HepG2 (cell line): ENCODE measurements around the gene UBQLN1. TPM values are rescaled to one million over a fixed set of nuclear protein-coding genes. Genes with fewer than 3 reads are reported as not detected.
A peak's percentile ranks its signal among the peaks of the same experiment; 100 is the strongest.

Experiments used
- E2F2 ChIP-seq: sonication (generic); formaldehyde crosslinking; IDR thresholded peaks from 2 replicates; pipeline ENCODE4 v1.4.0; 2020; ENCODE audit warnings: missing genetic modification reagents, borderline replicate concordance
- FOXP1 ChIP-seq, 2 experiments: fragments of 450-650 bp in 1 of 2; IDR thresholded peaks; 2 replicates each; pipeline ENCODE4 v1.6.1; 2017 to 2018; ENCODE audit warnings: antibody characterized with exemption in 1 of 2
- HES4 ChIP-seq: sonication (generic); formaldehyde crosslinking; IDR thresholded peaks from 2 replicates; pipeline ENCODE4 v1.9.0; 2021; ENCODE audit warnings: mild to moderate bottlenecking, missing genetic modification reagents, borderline replicate concordance
- HHEX ChIP-seq: IDR thresholded peaks from 2 replicates; pipeline ENCODE4 v1.6.1; 2016; ENCODE audit warnings: control low read depth
- HNRNPH1 ChIP-seq: fragments of 200-400 bp; formaldehyde crosslinking; optimal IDR thresholded peaks from 2 replicates; pipeline ENCODE3; 2017; ENCODE audit warnings: mild to moderate bottlenecking, low read depth, low read length
- HOXA7 ChIP-seq: sonication (generic); formaldehyde crosslinking; IDR thresholded peaks from 2 replicates; pipeline ENCODE4 v1.8.1; 2022; ENCODE audit warnings: mild to moderate bottlenecking, missing genetic modification reagents, moderate library complexity
- IKZF1 ChIP-seq: fragments of 450-650 bp; IDR thresholded peaks from 2 replicates; pipeline ENCODE4 v1.7.1; 2016
- JARID2 ChIP-seq: sonication (generic); formaldehyde crosslinking; IDR thresholded peaks from 2 replicates; pipeline ENCODE4 v1.8.1; 2023; ENCODE audit warnings: missing genetic modification reagents, inconsistent platforms; ENCODE audit not compliant: insufficient replicate concordance
- KLF6 ChIP-seq: IDR thresholded peaks from 2 replicates; pipeline ENCODE4 v1.8.0; 2016; ENCODE audit warnings: missing biosample characterization, missing genetic modification reagents
- MAF1 ChIP-seq: sonication (generic); formaldehyde crosslinking; IDR thresholded peaks from 2 replicates; pipeline ENCODE4 v1.5.0; 2020; ENCODE audit warnings: missing genetic modification reagents, borderline replicate concordance
- MAFF ChIP-seq: IDR thresholded peaks from 2 replicates; pipeline ENCODE4 v1.6.1; 2011; ENCODE audit warnings: low read depth, low read length, improper control_type of control experiment
- MAFK ChIP-seq, 2 experiments: IDR thresholded peaks in 1 of 2; conservative IDR thresholded peaks in 1 of 2; 2 replicates each; pipeline ENCODE4 v1.6.1; 2011; ENCODE audit warnings: improper control_type of control experiment in 2 of 2, low read length in 2 of 2
- SALL2 ChIP-seq: sonication (generic); formaldehyde crosslinking; IDR thresholded peaks from 2 replicates; pipeline ENCODE4 v1.8.1; 2023; ENCODE audit warnings: mild to moderate bottlenecking, missing genetic modification reagents, inconsistent platforms
- SIX1 ChIP-seq: sonication (generic); formaldehyde crosslinking; IDR thresholded peaks from 2 replicates; pipeline ENCODE4 v1.4.0; 2020; ENCODE audit warnings: missing genetic modification reagents, borderline replicate concordance
- ZNF17 ChIP-seq: sonication (generic); formaldehyde crosslinking; IDR thresholded peaks from 2 replicates; pipeline ENCODE4 v1.5.0; 2020; ENCODE audit warnings: mild to moderate bottlenecking, missing genetic modification reagents
- ZNF180 ChIP-seq: sonication (generic); formaldehyde crosslinking; IDR thresholded peaks from 2 replicates; pipeline ENCODE4 v1.4.0; 2020; ENCODE audit warnings: low read depth, missing genetic modification reagents, borderline replicate concordance
- ZNF253 ChIP-seq: sonication (generic); formaldehyde crosslinking; IDR thresholded peaks from 2 replicates; pipeline ENCODE4 v1.8.0; 2022; ENCODE audit warnings: mild to moderate bottlenecking, missing genetic modification reagents, borderline replicate concordance
- ZNF276 ChIP-seq: sonication (generic); formaldehyde crosslinking; IDR thresholded peaks from 2 replicates; pipeline ENCODE4 v1.4.0; 2020; ENCODE audit warnings: mild to moderate bottlenecking, low read depth, missing genetic modification reagents
- ZNF431 ChIP-seq: sonication (generic); formaldehyde crosslinking; IDR thresholded peaks from 2 replicates; pipeline ENCODE4 v1.9.0; 2022; ENCODE audit warnings: missing genetic modification reagents, low read depth, mild to moderate bottlenecking, borderline replicate concordance
- ZNF792 ChIP-seq: IDR thresholded peaks from 2 replicates; pipeline ENCODE4 v1.6.1; 2016
- polyA plus RNA-seq, 8 experiments: library from polyadenylated mRNA; depleted of rRNA in 3 of 8; stranded (reverse) in 7 of 8; unstranded in 1 of 8; fragments of >200 nt; fragmentation: Illumina TruSeq in 4 of 8; extraction: Trizol in 4 of 8; gene quantifications; 2 replicates each; pipeline versions ENCODE4 v1.2.1 to v1.2.3, GENCODE V29; 2011 to 2016; ENCODE audit warnings: low read depth in 4 of 8, missing spikeins in 1 of 8, mixed read lengths in 1 of 8; ENCODE audit not compliant: insufficient read depth in 1 of 8
- total RNA-seq, 5 experiments: library from RNA; depleted of rRNA; stranded (reverse); fragments of >200 nt; fragmentation: Illumina TruSeq; extraction: Trizol; gene quantifications; 2 replicates each; pipeline ENCODE4 v1.2.3, GENCODE V29; 2016; ENCODE audit warnings: low read depth in 1 of 5
- TF ChIP-seq, protein P1 (sequence below): sonication (generic); formaldehyde crosslinking; IDR thresholded peaks from 2 replicates; pipeline ENCODE4 v1.5.0; 2020; ENCODE audit warnings: missing genetic modification reagents
- TF ChIP-seq, protein P2 (sequence below): sonication (generic); formaldehyde crosslinking; IDR thresholded peaks from 2 replicates; pipeline ENCODE4 v1.8.0; 2022; ENCODE audit warnings: low read depth, missing genetic modification reagents
- TF ChIP-seq, protein P3 (sequence below): sonication (generic); formaldehyde crosslinking; IDR thresholded peaks from 2 replicates; pipeline ENCODE4 v1.4.0; 2020; ENCODE audit warnings: missing genetic modification reagents
- TF ChIP-seq, protein P4 (sequence below): sonication (generic); formaldehyde crosslinking; IDR thresholded peaks from 2 replicates; pipeline ENCODE4 v1.4.0; 2020; ENCODE audit warnings: missing genetic modification reagents, low read depth, mild to moderate bottlenecking, borderline replicate concordance

Gene UBQLN1
- total and polyA plus RNA-seq, 2 of the 13 experiments (the other 11 are each of a cell fraction or from before 2014, with no cell fraction given): 78.1 to 83.8 TPM

- TF ChIP-seq E2F2 (CRISPR knock-in tag) (peak; percentile 48; the same call in 1 of the 2 replicates), MAF1 (CRISPR knock-in tag) (no peak), SALL2 (CRISPR knock-in tag) (peak; percentile 66; the same call in 1 of the 2 replicates), HHEX (CRISPR knock-in tag) (no peak), ZNF253 (CRISPR knock-in tag) (no peak), FOXP1 (IDR thresholded peaks at IDR 0.05) (no peak), FOXP1 (CRISPR knock-in tag; IDR thresholded peaks at IDR 0.05) (no peak), MAFK (conservative IDR thresholded peaks at IDR 0.05 in 1 of 2, IDR thresholded peaks at IDR 0.05 in 1 of 2; ENCODE audit: low read length in 2 of 2) (no peak), HNRNPH1 (no peak), ZNF17 (CRISPR knock-in tag) (no peak), SIX1 (no peak), HOXA7 (no peak), IKZF1 (no peak), HES4 (CRISPR knock-in tag) (no peak), ZNF276 (no peak), MAFF (no peak), ZNF431 (CRISPR knock-in tag) (0 out of 2 replicates have a peak, but pooled peaks have one; percentile 6), ZNF180 (no peak), JARID2 (no peak), ZNF792 (CRISPR knock-in tag) (no peak), KLF6 (CRISPR knock-in tag) (peak; percentile 79; the same call in 1 of the 2 replicates)
- TF ChIP-seq, protein P1, sequence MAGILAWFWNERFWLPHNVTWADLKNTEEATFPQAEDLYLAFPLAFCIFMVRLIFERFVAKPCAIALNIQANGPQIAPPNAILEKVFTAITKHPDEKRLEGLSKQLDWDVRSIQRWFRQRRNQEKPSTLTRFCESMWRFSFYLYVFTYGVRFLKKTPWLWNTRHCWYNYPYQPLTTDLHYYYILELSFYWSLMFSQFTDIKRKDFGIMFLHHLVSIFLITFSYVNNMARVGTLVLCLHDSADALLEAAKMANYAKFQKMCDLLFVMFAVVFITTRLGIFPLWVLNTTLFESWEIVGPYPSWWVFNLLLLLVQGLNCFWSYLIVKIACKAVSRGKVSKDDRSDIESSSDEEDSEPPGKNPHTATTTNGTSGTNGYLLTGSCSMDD (CRISPR knock-in tag): no peak
- TF ChIP-seq, protein P2, sequence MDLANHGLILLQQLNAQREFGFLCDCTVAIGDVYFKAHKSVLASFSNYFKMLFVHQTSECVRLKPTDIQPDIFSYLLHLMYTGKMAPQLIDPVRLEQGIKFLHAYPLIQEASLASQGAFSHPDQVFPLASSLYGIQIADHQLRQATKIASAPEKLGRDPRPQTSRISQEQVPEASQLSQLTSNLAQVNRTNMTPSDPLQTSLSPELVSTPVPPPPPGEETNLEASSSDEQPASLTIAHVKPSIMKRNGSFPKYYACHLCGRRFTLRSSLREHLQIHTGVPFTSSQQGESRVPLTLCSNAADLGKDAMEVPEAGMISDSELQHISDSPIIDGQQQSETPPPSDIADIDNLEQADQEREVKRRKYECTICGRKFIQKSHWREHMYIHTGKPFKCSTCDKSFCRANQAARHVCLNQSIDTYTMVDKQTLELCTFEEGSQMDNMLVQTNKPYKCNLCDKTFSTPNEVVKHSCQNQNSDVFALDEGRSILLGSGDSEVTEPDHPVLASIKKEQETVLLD (CRISPR knock-in tag): peak; percentile 63; the same call in 1 of the 2 replicates
- TF ChIP-seq, protein P3, sequence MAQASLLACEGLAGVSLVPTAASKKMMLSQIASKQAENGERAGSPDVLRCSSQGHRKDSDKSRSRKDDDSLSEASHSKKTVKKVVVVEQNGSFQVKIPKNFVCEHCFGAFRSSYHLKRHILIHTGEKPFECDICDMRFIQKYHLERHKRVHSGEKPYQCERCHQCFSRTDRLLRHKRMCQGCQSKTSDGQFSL (CRISPR knock-in tag): no peak
- TF ChIP-seq, protein P4, sequence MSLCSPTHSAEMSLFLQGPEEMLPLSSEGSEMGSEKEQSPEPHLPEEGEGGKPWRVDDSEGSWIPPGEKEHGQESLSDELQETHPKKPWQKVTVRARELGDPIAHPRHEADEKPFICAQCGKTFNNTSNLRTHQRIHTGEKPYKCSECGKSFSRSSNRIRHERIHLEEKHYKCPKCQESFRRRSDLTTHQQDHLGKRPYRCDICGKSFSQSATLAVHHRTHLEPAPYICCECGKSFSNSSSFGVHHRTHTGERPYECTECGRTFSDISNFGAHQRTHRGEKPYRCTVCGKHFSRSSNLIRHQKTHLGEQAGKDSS (CRISPR knock-in tag): no peak
Observed at GRCh38 chr9:83622939-83623678, 84.6 kb downstream of the UBQLN1 start, which contains the start of gene IDNK (continued).
